GM12872 (cell line): ENCODE measurements around the gene BRF1.
A peak's percentile ranks its signal among the peaks of the same experiment; 100 is the strongest.

Experiments
- CTCF ChIP-seq: IDR thresholded peaks from 3 replicates; pipeline ENCODE4 v1.5.1; 2011; ENCODE audit warnings: low read depth, mild to moderate bottlenecking, low read length, moderate library complexity; ENCODE audit not compliant: insufficient read depth

BRF1 gene

GRCh38 chr14:105199093-105199492, 101.7 kb downstream of the BRF1 start:
- no peak for TF ChIP-seq CTCF

DNA sequence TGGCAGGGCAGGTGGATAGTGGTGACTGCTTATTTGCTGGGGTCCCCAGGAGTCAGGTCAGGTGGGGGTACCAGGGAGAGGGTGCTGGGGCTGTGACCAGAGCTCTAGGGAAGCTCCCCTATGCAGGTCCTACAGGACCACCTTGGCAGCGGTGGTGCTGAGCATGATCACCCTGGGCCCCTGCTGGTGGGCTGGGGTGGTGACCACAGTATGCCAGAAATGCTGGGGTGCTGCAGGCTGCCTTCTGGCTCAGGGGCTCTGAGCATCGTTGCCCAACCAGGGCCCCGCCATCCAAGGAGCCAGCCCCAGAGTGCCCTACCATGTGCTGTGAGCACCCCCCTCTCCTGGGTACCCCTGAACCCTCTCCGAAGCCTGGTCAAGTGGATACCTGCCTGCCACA, 102.2 kb downstream of the BRF1 start:
- peak; percentile 17; the same call in 1 of the 3 replicates for TF ChIP-seq CTCF

DNA sequence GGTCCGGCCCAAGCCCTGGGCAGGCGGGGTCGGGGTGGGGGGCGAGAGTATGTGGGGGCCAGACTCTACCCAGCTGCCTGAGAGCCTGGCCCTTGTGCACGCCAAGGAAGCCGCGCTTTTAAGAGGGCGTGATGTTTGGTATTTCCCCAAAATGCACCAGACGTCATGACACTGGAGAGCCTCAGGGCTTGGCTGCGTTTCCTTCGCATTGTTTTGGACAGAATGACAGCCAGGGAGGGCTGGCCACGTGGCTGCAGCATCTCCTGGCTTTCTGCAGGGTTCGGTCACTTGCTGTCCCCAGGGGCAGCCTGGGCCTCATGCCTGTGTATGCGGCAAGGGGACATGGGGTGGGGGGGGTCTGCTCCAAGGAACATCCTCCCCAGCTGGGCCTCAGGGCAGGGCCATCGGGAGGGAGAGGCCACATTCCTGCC, 103.6 kb downstream of the BRF1 start:
- TF ChIP-seq CTCF, result no peak

DNA sequence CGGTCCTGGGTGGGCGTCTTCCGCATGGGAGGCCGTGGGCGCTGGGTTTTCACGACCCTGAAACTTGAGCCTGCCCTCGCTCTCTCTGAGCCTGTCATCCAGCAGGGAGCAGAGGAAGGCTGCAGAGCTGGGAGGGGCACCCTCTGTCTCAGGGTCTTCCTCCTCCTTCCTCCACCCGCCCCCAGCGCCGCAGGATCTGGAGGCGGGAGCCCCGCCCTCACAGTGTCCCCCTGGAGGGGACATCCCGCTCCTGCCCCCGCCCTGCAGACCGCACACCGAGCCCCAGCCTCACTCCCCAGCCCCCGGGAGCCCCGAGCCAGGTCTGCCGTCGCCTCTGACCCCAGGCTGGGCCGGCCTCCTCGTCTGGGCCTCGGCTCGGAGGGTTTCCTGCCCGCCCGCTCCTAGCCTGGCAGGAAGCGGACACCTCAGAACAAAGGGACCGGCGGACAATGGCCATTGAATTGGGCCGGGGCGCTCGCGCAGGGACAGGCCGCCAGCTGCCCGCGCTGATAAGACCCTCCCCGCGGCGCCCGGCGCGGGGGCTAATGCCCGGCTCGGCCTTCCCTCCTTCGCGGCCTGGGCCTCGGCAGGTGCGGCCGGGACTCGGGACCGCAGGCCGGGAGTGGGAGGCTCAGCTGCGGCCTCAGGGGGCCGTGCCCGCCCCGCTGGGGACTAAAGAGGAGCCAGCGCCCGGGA, 104.4 kb downstream of the BRF1 start:
- no peak for TF ChIP-seq CTCF

- TF ChIP-seq CTCF, result no peak
These were observed 105.1 kb downstream of the BRF1 start for GRCh38 chr14:105195522-105196264.

DNA sequence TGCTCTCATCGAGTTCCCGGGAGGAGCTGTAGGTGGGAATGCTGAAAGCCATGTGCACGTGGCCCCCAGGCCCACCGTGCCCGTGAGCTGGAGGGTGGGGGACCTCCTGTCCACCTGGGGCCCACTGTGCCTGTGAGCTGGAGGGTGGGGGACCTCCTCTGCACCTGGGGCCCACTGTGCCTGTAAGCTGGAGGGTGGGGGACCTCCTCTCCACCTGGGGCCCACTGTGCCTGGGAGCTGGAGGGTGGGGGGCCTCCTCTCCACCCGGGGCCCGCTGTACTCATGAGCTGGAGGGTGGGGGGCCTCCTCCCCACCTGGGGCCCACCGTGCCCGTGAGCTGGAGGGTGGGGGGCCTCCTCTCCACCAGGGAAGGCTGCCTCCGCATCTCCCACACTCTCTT, 105.8 kb downstream of the BRF1 start:
- no peak for TF ChIP-seq CTCF

GRCh38 chr14:105193916-105194782, 106.7 kb downstream of the BRF1 start:
- TF ChIP-seq CTCF, result no peak
